NB4 (cell line): ENCODE measurements around the gene QRFPR.

Experiments used
- DNase-seq: peaks from one replicate; pipeline ENCODE4 v3.0.0; 2010; ENCODE audit warnings: low read depth
- H3K4me3 ChIP-seq: one replicate; pipeline ENCODE4 v1.5.1; 2011; ENCODE audit warnings: mild to moderate bottlenecking, low read depth, low read length, moderate library complexity
- CTCF ChIP-seq: IDR thresholded peaks from one replicate; pipeline ENCODE4 v1.5.1; 2012; ENCODE audit warnings: low read depth, low read length
- MAX ChIP-seq: IDR thresholded peaks from 2 replicates; pipeline ENCODE4 v1.6.1; 2011; ENCODE audit warnings: low read depth, low read length
- MYC ChIP-seq: IDR thresholded peaks from 2 replicates; pipeline ENCODE4 v1.6.1; 2011; ENCODE audit warnings: low read depth, low read length
- POLR2A ChIP-seq: IDR thresholded peaks from 2 replicates; pipeline ENCODE4 v1.6.1; 2011; ENCODE audit warnings: mild to moderate bottlenecking; ENCODE audit not compliant: insufficient read length; ENCODE audit errors: extremely low read depth

Gene QRFPR

GRCh38 chr4:121376556-121376955 lies 4.3 kb downstream of the QRFPR start:
- DNase-seq: no peak
- H3K4me3 ChIP-seq: no peak overlapping the region
- no peak for TF ChIP-seq POLR2A
- no peak for TF ChIP-seq MYC
- TF ChIP-seq MAX: no peak
- TF ChIP-seq CTCF: no peak

GRCh38 chr4:121376097-121376496 lies 4.7 kb downstream of the QRFPR start:
- no peak for TF ChIP-seq POLR2A
- TF ChIP-seq MAX: no peak
- TF ChIP-seq MYC: no peak
- DNase-seq: no peak
- H3K4me3 ChIP-seq: no peak overlapping the region

- TF ChIP-seq POLR2A (no peak), MYC (no peak), MAX (no peak), CTCF (no peak)
- no peak for DNase-seq
- no peak overlapping the region for H3K4me3 ChIP-seq
Measured at GRCh38 chr4:121375262-121375661, 5.6 kb downstream of the QRFPR start.

- TF ChIP-seq MAX (no peak), CTCF (no peak), POLR2A (no peak), MYC (no peak)
- DNase-seq: no peak
- no peak overlapping the region for H3K4me3 ChIP-seq
Measured at GRCh38 chr4:121373841-121374240, 7.0 kb downstream of the QRFPR start.

- TF ChIP-seq MAX: no peak
- no peak for TF ChIP-seq POLR2A
- TF ChIP-seq CTCF: peak; percentile 36
Measured at GRCh38 chr4:121370729-121371325, 10.0 kb downstream of the QRFPR start.

GRCh38 chr4:121360495-121360894 lies 20.3 kb downstream of the QRFPR start:
- TF ChIP-seq CTCF (no peak), MAX (no peak), POLR2A (no peak), MYC (no peak)
- no peak overlapping the region for H3K4me3 ChIP-seq
- DNase-seq: peak; percentile 7

More at GRCh38 chr4:121370729-121371325, 10.0 kb downstream of the QRFPR start:
- H3K4me3 ChIP-seq: no peak overlapping the region
- peak; percentile 43 for DNase-seq
